ENCODE results near the gene SVIL.

GRCh38 chr10:29600821-29601220 is 34.0 kb downstream of the SVIL start:
- TF ChIP-seq CTCF (IDR thresholded peaks at IDR 0.05) (no peak), EZH2 (IDR thresholded peaks at IDR 0.05; ENCODE audit: borderline replicate concordance, insufficient read depth, low read depth, low read length, poor library complexity, severe bottlenecking) (no peak)
